Panc1 (cell line): Measurements from ENCODE around the gene PIP5K1C.

ENCODE experiments used
- CTCF ChIP-seq: fragments of 450-650 bp; IDR thresholded peaks from 2 replicates; pipeline ENCODE4 v1.5.1; 2017; ENCODE audit warnings: mild to moderate bottlenecking
- POLR2AphosphoS5 ChIP-seq: IDR thresholded peaks from 2 replicates; pipeline ENCODE4 v1.6.1; 2012; ENCODE audit warnings: mild to moderate bottlenecking, low read depth, low read length, moderate library complexity
- SIN3A ChIP-seq: IDR thresholded peaks from 2 replicates; pipeline ENCODE4 v1.6.1; 2012; ENCODE audit warnings: low read depth, mild to moderate bottlenecking, low read length, moderate library complexity, borderline replicate concordance; ENCODE audit not compliant: insufficient read depth

- TF ChIP-seq CTCF = no peak
- TF ChIP-seq POLR2AphosphoS5 = no peak
- TF ChIP-seq SIN3A = no peak
Observed at GRCh38 chr19:3608750-3609322, 91.4 kb downstream of the PIP5K1C start.
